Muscle of leg (tissue), 11 donors: Measurements from ENCODE around the gene CFAP54. TPM values are rescaled to one million over a fixed set of nuclear protein-coding genes. Genes with fewer than 3 reads are reported as not detected.

Experiments
- DNase-seq: peaks from one replicate; pipeline ENCODE4 v3.0.0; 2013
- H3K27ac ChIP-seq: one replicate; pipeline ENCODE4 v1.5.1; 2013; ENCODE audit warnings: mild to moderate bottlenecking, low read length, control low read depth
- H3K27me3 ChIP-seq: one replicate; pipeline ENCODE4 v1.6.1; 2013; ENCODE audit warnings: low read length; ENCODE audit not compliant: control insufficient read depth, insufficient read depth
- H3K36me3 ChIP-seq: one replicate; pipeline ENCODE4 v1.6.1; 2013; ENCODE audit warnings: low read length; ENCODE audit not compliant: control insufficient read depth, insufficient read depth
- H3K4me1 ChIP-seq: one replicate; pipeline ENCODE4 v1.6.1; 2013; ENCODE audit warnings: low read length; ENCODE audit not compliant: control insufficient read depth, insufficient read depth
- H3K4me3 ChIP-seq: one replicate; pipeline ENCODE4 v1.5.1; 2013; ENCODE audit warnings: low read length, control low read depth
- H3K9me3 ChIP-seq: replicated peaks from 2 replicates; pipeline ENCODE4 v1.6.1; 2013; ENCODE audit warnings: low read depth, low read length; ENCODE audit not compliant: control insufficient read depth
- WGBS: methylation state at CpG from one replicate; pipeline ENCODE4 v1.1.5; 2013; ENCODE audit warnings: missing lambda C conversion rate; ENCODE audit not compliant: insufficient coverage; 5-methylcytosine and 5-hydroxymethylcytosine counted together
- polyA plus RNA-seq, 8 donors: library from polyadenylated mRNA; unstranded; fragments of 120-200 nt; gene quantifications; one replicate each; pipeline versions ENCODE4 v1.2.1 to v1.2.3, GENCODE V29; 2013; ENCODE audit warnings: inconsistent platforms in 1 of 8, low replicate concordance in 1 of 8; ENCODE audit not compliant: insufficient read length in 8 of 8, insufficient read depth in 1 of 8
- total RNA-seq: library from RNA; stranded (reverse); fragments of 120-200 nt; gene quantifications from one replicate; pipeline ENCODE4 v1.2.4, GENCODE V29; 2013

The CFAP54 gene
- total and polyA plus RNA-seq, 9 donors: 0.15 to 0.71 (median 0.35) TPM

DNA sequence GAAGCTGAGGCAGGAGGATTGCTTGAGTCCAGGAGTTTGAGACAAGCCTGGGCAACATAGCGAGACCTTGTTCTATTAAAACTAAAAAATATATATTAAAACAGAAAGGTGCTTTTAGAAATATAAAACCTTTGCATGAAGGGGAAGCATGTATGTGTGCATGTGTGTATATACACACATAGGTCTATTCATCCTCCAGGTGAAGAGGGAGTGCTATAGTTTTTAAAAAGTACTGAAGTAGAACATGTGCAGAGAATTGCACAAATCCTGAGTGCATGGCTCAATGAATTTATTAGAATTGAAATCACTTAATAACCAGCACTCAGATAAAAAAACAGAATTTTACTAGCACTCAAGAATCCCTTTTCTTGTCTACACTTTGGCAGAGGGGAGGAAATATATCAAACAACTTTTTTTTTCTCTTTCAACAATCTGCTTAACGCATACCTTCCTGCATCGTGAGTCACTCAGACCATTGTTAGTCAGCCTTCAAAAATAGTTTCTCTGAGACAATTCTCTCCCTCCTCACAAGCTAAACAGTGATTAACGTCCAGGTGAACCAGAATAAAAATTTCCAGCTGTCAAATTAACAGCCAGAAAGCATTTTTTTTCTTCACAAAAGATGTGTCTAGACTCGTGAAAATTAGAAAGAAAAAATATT lies 400.0 kb downstream of the CFAP54 start:
- Histone ChIP-seq H3K9me3 (no peaks in the 10 kb centered on the region), H3K36me3 (no peaks in the 10 kb centered on the region), H3K27ac (no peak overlapping the region), H3K4me3 (no peak overlapping the region), H3K4me1 (peaks cover 4% of the 10 kb centered on the region), H3K27me3 (no peaks in the 10 kb centered on the region)
- DNase-seq: no peak
- 10% methylated on average over 2 of the region's 5 CpGs for WGBS

DNA sequence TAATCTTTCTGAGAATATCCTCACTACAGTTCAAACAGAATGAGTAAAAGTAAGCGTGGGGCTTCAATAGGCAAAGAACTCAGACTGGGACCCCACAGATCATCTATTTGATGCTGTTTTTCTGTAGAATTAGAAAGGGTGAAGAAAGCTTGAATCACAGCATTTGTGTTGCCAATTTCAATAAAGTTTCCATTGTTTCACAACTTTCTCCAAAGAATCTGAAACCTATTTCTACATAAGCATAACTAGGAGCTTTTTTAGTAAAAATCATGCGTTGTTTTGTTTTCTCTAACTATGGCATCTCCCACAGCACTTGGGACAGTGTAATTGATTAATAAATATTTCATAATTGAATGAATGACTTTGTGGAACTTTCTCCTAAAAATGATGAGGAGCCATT lies 401.0 kb downstream of the CFAP54 start:
- no peak overlapping the region for H3K4me3 ChIP-seq
- no peaks in the 10 kb centered on the region for H3K27me3 ChIP-seq
- no CpG with 5 or more reads among the region's 2 CpGs for WGBS
- H3K36me3 ChIP-seq: no peaks in the 10 kb centered on the region
- DNase-seq: no peak
- H3K27ac ChIP-seq: no peak overlapping the region
- no peaks in the 10 kb centered on the region for H3K9me3 ChIP-seq
- H3K4me1 ChIP-seq: peaks cover 4% of the 10 kb centered on the region

GRCh38 chr12:96892104-96892503 lies 402.7 kb downstream of the CFAP54 start:
- H3K4me1 ChIP-seq: peaks cover 3% of the 10 kb centered on the region
- H3K36me3 ChIP-seq: no peaks in the 10 kb centered on the region
- no peak overlapping the region for H3K4me3 ChIP-seq
- no CpG with 5 or more reads among the region's 3 CpGs for WGBS
- no peak overlapping the region for H3K27ac ChIP-seq
- no peaks in the 10 kb centered on the region for H3K9me3 ChIP-seq
- DNase-seq: no peak
- H3K27me3 ChIP-seq: no peaks in the 10 kb centered on the region

GRCh38 chr12:96897421-96897820 lies 408.0 kb downstream of the CFAP54 start:
- DNase-seq: no peak
- Histone ChIP-seq H3K4me1 (no peaks in the 10 kb centered on the region), H3K9me3 (no peaks in the 10 kb centered on the region), H3K27me3 (no peaks in the 10 kb centered on the region), H3K27ac (no peak overlapping the region), H3K4me3 (no peak overlapping the region), H3K36me3 (no peaks in the 10 kb centered on the region)
- 60% methylated on average over 2 of the region's 3 CpGs for WGBS

- no peak overlapping the region for H3K4me3 ChIP-seq
- H3K36me3 ChIP-seq: no peaks in the 10 kb centered on the region
Observed at GRCh38 chr12:96901175-96901574, 411.8 kb downstream of the CFAP54 start.

GRCh38 chr12:96902076-96902475 lies 412.7 kb downstream of the CFAP54 start:
- no peaks in the 10 kb centered on the region for H3K36me3 ChIP-seq
- DNase-seq: no peak
- H3K4me3 ChIP-seq: no peak overlapping the region
- 76% methylated on average over 3 of the region's 4 CpGs for WGBS
- H3K9me3 ChIP-seq: no peaks in the 10 kb centered on the region
- H3K27ac ChIP-seq: no peak overlapping the region
- H3K4me1 ChIP-seq: no peaks in the 10 kb centered on the region
- H3K27me3 ChIP-seq: no peaks in the 10 kb centered on the region

More at GRCh38 chr12:96901175-96901574, 411.8 kb downstream of the CFAP54 start:
- no peak for DNase-seq
- no peaks in the 10 kb centered on the region for H3K4me1 ChIP-seq
- H3K27me3 ChIP-seq: no peaks in the 10 kb centered on the region
- H3K9me3 ChIP-seq: no peaks in the 10 kb centered on the region
- H3K27ac ChIP-seq: no peak overlapping the region

DNA sequence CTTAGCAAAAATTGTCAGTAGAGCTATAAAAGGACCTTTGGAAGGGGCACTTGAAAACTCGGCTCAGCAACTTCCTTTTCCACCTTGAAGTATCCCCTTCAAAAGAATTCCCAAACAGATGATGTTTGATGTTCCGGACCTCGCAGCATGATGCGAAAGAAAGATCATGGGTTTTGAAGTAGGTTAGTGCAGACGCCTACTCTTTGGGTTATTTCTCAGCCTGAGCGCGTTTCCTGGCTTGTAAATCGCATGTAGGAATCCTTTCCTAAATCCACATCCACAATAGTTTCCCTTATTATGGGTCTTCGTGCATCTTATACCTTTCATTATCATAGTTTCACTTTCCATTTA lies 417.1 kb downstream of the CFAP54 start:
- Histone ChIP-seq H3K4me1 (peaks cover 6% of the 10 kb centered on the region), H3K27me3 (no peaks in the 10 kb centered on the region), H3K9me3 (no peaks in the 10 kb centered on the region), H3K4me3 (peak overlapping the region; percentile 95), H3K27ac (peak overlapping the region; percentile 96), H3K36me3 (no peaks in the 10 kb centered on the region)
- no peak for DNase-seq
- WGBS: 12% methylated on average over 4 of the region's 9 CpGs

GRCh38 chr12:96906849-96907670 lies 417.7 kb downstream of the CFAP54 start, which contains the start of gene NEDD1:
Gene NEDD1 (plus strand): TSS chr12:96907257. CDS start chr12:96909760, 2,503 bp downstream.
- Histone ChIP-seq H3K27ac (peak within 1 kb of the TSS; percentile 96), H3K36me3 (no peaks in the 10 kb centered on the region), H3K27me3 (no peaks in the 10 kb centered on the region), H3K4me1 (peaks cover 6% of the 10 kb centered on the region), H3K9me3 (no peaks in the 10 kb centered on the region), H3K4me3 (peak within 1 kb of the TSS; percentile 95)
- peak; percentile 93 for DNase-seq
- WGBS: under 1% methylated on average over 52 of the region's 68 CpGs

DNA sequence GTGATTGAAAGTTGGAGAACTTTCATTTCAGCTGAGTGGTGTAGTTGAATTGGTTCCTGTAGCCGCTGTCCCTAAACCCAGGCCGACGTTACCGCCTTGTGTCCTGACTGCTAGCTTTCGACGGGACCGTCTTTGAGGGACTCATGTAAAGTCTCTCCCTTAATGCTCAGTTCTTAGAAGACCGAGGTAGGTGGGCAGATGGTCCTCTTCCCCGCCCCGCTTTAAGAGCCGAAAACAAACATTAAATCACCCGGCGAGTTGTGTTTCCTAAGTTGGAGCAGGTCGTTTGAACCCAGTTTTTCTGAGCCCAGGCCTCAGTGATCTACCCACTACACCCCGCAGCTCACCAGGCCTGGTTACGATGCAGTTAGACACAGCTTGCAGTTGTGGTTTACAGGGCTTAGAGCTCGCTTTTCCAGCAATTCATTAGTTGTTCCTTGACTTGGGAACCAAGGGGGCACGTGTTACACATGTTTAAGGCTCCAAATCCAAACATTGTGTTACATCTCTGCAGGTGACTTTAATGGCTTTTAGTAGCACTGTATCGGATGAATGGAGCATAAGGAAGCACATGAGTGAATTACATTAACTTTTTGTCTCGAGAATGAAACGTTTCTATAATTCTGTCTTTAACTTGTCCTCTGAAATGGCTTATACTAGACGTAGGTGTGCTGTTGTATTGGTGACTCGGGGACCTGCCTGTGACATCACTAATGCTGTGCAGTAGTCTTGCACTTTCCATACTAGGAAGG lies 418.5 kb downstream of the CFAP54 start:
- H3K9me3 ChIP-seq: no peaks in the 10 kb centered on the region
- peak overlapping the region; percentile 96 for H3K27ac ChIP-seq
- H3K4me3 ChIP-seq: peak overlapping the region; percentile 95
- DNase-seq: peak; percentile 45
- H3K27me3 ChIP-seq: no peaks in the 10 kb centered on the region
- WGBS: 0% methylated on average over 14 of the region's 23 CpGs
- no peaks in the 10 kb centered on the region for H3K36me3 ChIP-seq
- peaks cover 6% of the 10 kb centered on the region for H3K4me1 ChIP-seq

- no peak for DNase-seq
- peaks cover 6% of the 10 kb centered on the region for H3K4me1 ChIP-seq
- H3K27ac ChIP-seq: no peak overlapping the region
- peak overlapping the region; percentile 95 for H3K4me3 ChIP-seq
- no CpG with 5 or more reads among the region's 3 CpGs for WGBS
- H3K9me3 ChIP-seq: no peaks in the 10 kb centered on the region
- H3K27me3 ChIP-seq: no peaks in the 10 kb centered on the region
- H3K36me3 ChIP-seq: no peaks in the 10 kb centered on the region
Observed at GRCh38 chr12:96908423-96908675, 419.0 kb downstream of the CFAP54 start.
